Esophagus muscularis mucosa (tissue), 4 donors: ENCODE data around the gene IFT43. TPM values are rescaled to one million over a fixed set of nuclear protein-coding genes. Genes with fewer than 3 reads are reported as not detected.

Experiments used
- DNase-seq: peaks from one replicate; pipeline ENCODE4 v3.0.0-alpha.2; 2017; ENCODE audit errors: extremely low spot score
- H3K27ac ChIP-seq, 4 donors: fragments of 200-600 bp; sonication (generic); replicated peaks in 1 of 4; 1 replicate in 3 of 4; 2 replicates in 1 of 4; pipeline ENCODE4 v1.5.1; 2016 to 2019; ENCODE audit warnings: mild to moderate bottlenecking in 1 of 4
- H3K27me3 ChIP-seq, 4 donors: fragments of 200-600 bp; sonication (generic); one replicate each; pipeline versions ENCODE4 v1.5.1 to v1.6.0; 2016 to 2019
- H3K36me3 ChIP-seq, 4 donors: fragments of 200-600 bp; sonication (generic); one replicate each; pipeline ENCODE4 v1.5.1; 2016 to 2019
- H3K4me1 ChIP-seq, 4 donors: fragments of 200-600 bp; sonication (generic); one replicate each; pipeline ENCODE4 v1.5.1; 2016 to 2019
- H3K4me3 ChIP-seq, 4 donors: fragments of 200-600 bp; sonication (generic); 1 replicate in 2 of 4; 2 replicates in 2 of 4; pipeline ENCODE4 v1.5.1; 2016 to 2019; ENCODE audit warnings: mild to moderate bottlenecking in 4 of 4, moderate library complexity in 1 of 4
- H3K9me3 ChIP-seq, 4 donors: fragments of 200-600 bp; sonication (generic); 1 replicate in 3 of 4; 2 replicates in 1 of 4; pipeline ENCODE4 v1.5.1; 2016 to 2019
- CTCF ChIP-seq, 3 experiments: fragments of 200-600 bp in 2 of 3; fragments of 450-650 bp in 1 of 3; sonication (generic) in 2 of 3; IDR thresholded peaks; one replicate each; pipeline ENCODE4 v1.5.1; 2017 to 2019; ENCODE audit warnings: antibody characterized with exemption in 3 of 3, mild to moderate bottlenecking in 2 of 3, moderate library complexity in 1 of 3
- EP300 ChIP-seq: sonication (generic); formaldehyde crosslinking; IDR thresholded peaks from one replicate; pipeline ENCODE4 v1.6.1; 2017; ENCODE audit warnings: antibody characterized with exemption
- POLR2A ChIP-seq: fragments of 450-650 bp; IDR thresholded peaks from one replicate; pipeline ENCODE4 v1.6.1; 2017; ENCODE audit warnings: antibody characterized with exemption, moderate library complexity, mild to moderate bottlenecking, low read depth
- POLR2AphosphoS5 ChIP-seq, 2 donors: sonication (generic); formaldehyde crosslinking; IDR thresholded peaks; one replicate each; pipeline ENCODE4 v1.6.1; 2017; ENCODE audit warnings: antibody characterized with exemption in 2 of 2
- WGBS: methylation state at CpG from one replicate; pipeline ENCODE4 v1.1.5; 2018; 5-methylcytosine and 5-hydroxymethylcytosine counted together
- intact Hi-C: fragments of 100-400 bp; cut with DNase I; formaldehyde crosslinking; loops from one replicate; pipeline ENCODE4 v1.15.1; 2023
- total RNA-seq, 4 donors: library from RNA; depleted of rRNA; stranded (reverse); fragments of >200 nt; gene quantifications; one replicate each; pipeline versions ENCODE4 v1.1.0 to v1.2.1, GENCODE V29; 2016

The IFT43 gene
- total RNA-seq, 4 donors from 2014 or later: 36.7 to 51.0 (median 42.3) TPM

DNA sequence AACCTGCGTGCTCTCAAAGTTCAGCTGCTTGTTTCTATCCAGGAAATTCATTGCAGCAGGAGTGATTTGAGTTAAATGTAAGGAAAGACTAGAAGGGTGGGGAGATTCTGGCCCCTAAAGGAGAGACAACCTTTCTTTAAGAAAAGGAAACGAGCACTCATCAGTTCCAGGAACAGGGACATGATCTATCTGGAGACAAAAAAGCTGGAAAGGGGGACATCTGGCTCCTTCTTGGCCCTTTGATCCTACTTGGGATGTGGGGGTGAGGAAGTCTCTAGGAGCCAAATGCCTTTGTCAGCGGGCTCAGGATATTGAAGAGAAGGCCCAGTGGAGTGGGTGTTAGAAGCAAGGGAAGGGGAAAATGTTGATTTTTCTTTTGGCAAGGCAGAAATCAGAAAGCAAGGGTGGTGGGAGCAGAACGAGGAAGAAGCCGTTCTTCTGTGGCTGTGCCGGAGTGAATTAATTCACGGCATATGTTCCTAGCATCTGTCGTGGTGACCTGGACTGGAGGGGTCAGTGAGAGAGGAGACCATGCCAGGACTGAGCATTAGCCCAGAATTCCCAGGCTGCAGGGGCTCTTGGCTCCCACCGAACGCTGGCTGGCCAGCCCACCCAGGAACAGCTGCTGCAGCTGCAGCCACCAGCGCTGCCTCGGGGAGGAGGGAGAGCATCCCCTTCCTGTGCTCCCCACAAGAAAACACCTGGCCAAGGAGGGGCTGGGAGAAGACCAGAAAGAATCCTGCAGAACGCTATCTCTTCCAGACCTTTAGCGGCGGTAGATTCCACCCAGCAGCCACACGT, 103.4 kb downstream of the IFT43 start:
- TF ChIP-seq POLR2AphosphoS5 (IDR thresholded peaks at IDR 0.05) (no peak), CTCF (IDR thresholded peaks at IDR 0.05) (no peak), POLR2A (no peak), EP300 (no peak)
- Histone ChIP-seq H3K4me3 (no peak overlapping the region), H3K9me3 (no peaks in the 10 kb centered on the region), H3K4me1 (peaks cover 0 to 14% (median 0%) of the 10 kb centered on the region in 4 donors), H3K36me3 (peaks cover 0 to 11% (median 5%) of the 10 kb centered on the region in 4 donors), H3K27ac (no peak overlapping the region), H3K27me3 (no peaks in the 10 kb centered on the region)
- DNase-seq: no peak
- intact Hi-C loops: no loop called here
- WGBS: 48% methylated on average over 10 of the region's 16 CpGs

DNA sequence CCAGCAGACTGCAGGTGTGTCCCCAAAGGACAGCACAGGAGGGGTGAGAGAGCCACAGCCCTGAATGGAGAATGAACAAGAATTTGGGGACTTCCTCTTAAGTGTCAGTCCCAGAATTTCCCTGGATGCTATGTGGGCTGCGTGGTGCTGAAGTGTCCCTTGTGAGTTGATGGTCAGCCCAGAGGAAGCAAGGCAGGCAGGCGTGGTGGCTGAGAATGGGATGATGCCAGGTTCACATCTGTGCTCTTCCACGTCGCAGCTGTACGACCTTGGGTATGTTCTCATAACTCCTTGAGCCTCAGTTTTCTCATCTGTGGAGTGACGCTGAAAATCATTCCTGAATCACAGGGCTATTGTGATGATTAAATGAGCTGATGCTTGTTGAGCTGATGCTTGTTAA, 104.0 kb downstream of the IFT43 start:
- 63% methylated on average over 5 of the region's 6 CpGs for WGBS
- peaks cover 0 to 5% (median 2%) of the 10 kb centered on the region in 4 donors for H3K36me3 ChIP-seq
- H3K27ac ChIP-seq: no peak overlapping the region
- no peaks in the 10 kb centered on the region for H3K27me3 ChIP-seq
- intact Hi-C loops: no loop called here
- peaks cover 0 to 14% (median 0%) of the 10 kb centered on the region in 4 donors for H3K4me1 ChIP-seq
- no peak for TF ChIP-seq EP300
- no peaks in the 10 kb centered on the region for H3K9me3 ChIP-seq
- DNase-seq: no peak
- H3K4me3 ChIP-seq: no peak overlapping the region

DNA sequence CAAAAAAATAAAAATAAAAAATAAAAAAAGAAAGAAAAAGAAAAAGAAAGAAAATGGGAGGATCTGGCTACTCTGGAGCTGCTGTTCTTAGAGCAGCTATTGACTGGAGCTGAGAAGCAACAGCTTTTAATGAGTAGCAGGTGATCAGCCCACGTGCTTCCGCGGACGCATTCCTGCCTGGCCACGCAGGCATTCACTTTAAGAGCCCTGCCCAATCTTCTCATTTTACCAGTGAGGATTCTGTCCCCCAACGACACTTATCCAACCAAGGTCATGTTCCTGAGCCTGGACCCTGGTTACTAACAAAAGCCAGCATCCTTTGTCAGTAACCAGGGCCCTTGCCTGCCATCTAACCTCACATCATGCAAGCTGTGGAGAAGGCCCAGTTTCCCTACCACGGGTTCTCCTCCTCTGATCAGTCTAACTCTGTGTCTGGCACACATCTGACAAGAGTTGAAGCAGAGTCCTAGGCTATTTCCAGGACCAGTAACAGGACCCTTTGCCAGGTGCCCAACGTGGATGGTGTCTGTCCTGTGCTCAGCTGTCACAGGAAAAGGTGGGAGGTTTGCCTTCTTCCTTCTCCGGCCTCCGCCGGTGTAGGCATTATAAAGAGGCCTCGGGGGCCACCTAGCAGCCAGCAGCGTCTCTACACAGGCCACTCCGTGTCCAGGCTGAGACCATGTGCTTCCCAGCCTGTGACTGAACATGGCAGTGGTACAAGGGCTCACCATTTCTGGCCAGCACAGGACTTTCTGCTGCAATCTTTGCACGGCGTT, 105.2 kb downstream of the IFT43 start:
- no peak for DNase-seq
- Histone ChIP-seq H3K36me3 (no peaks in the 10 kb centered on the region), H3K27ac (no peak overlapping the region), H3K9me3 (no peaks in the 10 kb centered on the region), H3K4me3 (no peak overlapping the region), H3K4me1 (peaks cover 0 to 14% (median 0%) of the 10 kb centered on the region in 4 donors), H3K27me3 (no peaks in the 10 kb centered on the region)
- 76% methylated on average over 15 of the region's 16 CpGs for WGBS
- intact Hi-C loops: no loop called here
- TF ChIP-seq POLR2A: no peak
- TF ChIP-seq POLR2AphosphoS5 (IDR thresholded peaks at IDR 0.05): no peak
- TF ChIP-seq EP300: no peak
- TF ChIP-seq CTCF (IDR thresholded peaks at IDR 0.05): no peak

DNA sequence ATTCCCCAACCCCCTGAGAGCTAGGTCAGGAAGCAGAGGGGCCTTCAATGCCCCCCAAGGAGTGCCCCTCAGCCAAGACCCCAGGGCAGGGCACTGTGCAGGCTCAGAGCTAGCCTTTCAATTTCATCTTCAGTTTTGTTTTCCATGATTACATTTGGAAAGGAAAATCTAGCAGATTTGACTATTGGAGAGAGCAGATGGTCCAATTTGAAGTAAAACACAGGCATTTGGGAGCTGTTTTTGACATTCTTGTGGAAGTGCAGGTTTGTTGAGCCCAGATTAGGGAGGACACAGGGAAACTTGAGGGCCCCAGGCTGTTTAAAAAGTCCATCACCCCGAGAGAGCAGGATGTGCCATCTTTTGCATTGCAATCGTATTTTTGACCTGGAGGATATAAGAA, 107.5 kb downstream of the IFT43 start:
- WGBS: 65% methylated on average over 2 of the region's 2 CpGs
- Histone ChIP-seq H3K36me3 (no peaks in the 10 kb centered on the region), H3K4me3 (no peak overlapping the region), H3K9me3 (no peaks in the 10 kb centered on the region), H3K27me3 (no peaks in the 10 kb centered on the region), H3K27ac (no peak overlapping the region), H3K4me1 (peaks cover 0 to 13% (median 0%) of the 10 kb centered on the region in 4 donors)
- TF ChIP-seq POLR2A (no peak), CTCF (IDR thresholded peaks at IDR 0.05) (no peak), POLR2AphosphoS5 (IDR thresholded peaks at IDR 0.05) (no peak), EP300 (no peak)
- no peak for DNase-seq
- intact Hi-C loops: no loop called here

DNA sequence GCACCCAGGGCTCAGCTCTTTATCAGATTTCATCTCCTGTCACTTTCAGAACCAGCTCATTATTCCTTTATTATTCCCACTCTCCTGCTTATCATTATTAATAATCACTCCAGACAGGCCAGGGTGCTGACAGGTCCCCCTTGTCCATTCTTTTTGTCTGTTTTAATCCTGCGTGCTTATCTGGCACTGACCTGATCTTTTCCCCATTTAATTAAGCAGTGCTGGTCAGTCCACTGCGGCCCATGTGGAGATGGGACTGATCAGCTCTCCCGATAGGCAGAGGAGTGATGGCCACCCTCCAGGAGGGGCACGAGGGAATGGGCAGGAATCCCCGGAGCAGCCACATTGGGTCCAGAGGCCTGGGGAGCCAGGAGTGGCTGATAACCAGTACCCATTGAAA, 110.7 kb downstream of the IFT43 start:
- H3K4me3 ChIP-seq: no peak overlapping the region
- intact Hi-C loops: no loop called here
- H3K27ac ChIP-seq: no peak overlapping the region
- H3K36me3 ChIP-seq: no peaks in the 10 kb centered on the region
- 87% methylated on average over 5 of the region's 5 CpGs for WGBS
- no peaks in the 10 kb centered on the region for H3K9me3 ChIP-seq
- TF ChIP-seq EP300: no peak
- no peak for TF ChIP-seq CTCF (IDR thresholded peaks at IDR 0.05)
- no peak for TF ChIP-seq POLR2AphosphoS5 (IDR thresholded peaks at IDR 0.05)
- no peak for TF ChIP-seq POLR2A
- no peak for DNase-seq
- no peaks in the 10 kb centered on the region for H3K27me3 ChIP-seq
- H3K4me1 ChIP-seq: peaks cover 4 to 15% (median 13%) of the 10 kb centered on the region in 4 donors
